DOHH2 (cell line): Measurements from ENCODE around the gene TRAF6.

Experiments used
- EZH2phosphoT487 ChIP-seq: fragments of 200-600 bp; sonication (generic); IDR thresholded peaks from 2 replicates; pipeline ENCODE4 v1.6.1; 2017; ENCODE audit warnings: borderline replicate concordance, mild to moderate bottlenecking, antibody characterized with exemption, low read length, moderate library complexity, mixed read lengths
- TF ChIP-seq, protein P1 (sequence below): fragments of 200-600 bp; sonication (generic); IDR thresholded peaks from one replicate; pipeline ENCODE4 v1.5.1; 2014; ENCODE audit warnings: antibody characterized with exemption, mild to moderate bottlenecking, low read depth, low read length; ENCODE audit not compliant: poor library complexity, severe bottlenecking

GRCh38 chr11:36451045-36451444 lies 59.0 kb downstream of the TRAF6 start:
- TF ChIP-seq, protein P1, sequence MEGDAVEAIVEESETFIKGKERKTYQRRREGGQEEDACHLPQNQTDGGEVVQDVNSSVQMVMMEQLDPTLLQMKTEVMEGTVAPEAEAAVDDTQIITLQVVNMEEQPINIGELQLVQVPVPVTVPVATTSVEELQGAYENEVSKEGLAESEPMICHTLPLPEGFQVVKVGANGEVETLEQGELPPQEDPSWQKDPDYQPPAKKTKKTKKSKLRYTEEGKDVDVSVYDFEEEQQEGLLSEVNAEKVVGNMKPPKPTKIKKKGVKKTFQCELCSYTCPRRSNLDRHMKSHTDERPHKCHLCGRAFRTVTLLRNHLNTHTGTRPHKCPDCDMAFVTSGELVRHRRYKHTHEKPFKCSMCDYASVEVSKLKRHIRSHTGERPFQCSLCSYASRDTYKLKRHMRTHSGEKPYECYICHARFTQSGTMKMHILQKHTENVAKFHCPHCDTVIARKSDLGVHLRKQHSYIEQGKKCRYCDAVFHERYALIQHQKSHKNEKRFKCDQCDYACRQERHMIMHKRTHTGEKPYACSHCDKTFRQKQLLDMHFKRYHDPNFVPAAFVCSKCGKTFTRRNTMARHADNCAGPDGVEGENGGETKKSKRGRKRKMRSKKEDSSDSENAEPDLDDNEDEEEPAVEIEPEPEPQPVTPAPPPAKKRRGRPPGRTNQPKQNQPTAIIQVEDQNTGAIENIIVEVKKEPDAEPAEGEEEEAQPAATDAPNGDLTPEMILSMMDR: no peak
- no peak for TF ChIP-seq EZH2phosphoT487
